ENCODE measurements around the gene IPO11.
"Not testable (repeated sequence)": the region's sequence is repeated elsewhere in the genome, so short reads cannot be mapped to it uniquely, and the experiment has no call there.

IPO11 gene

GRCh38 chr5:62499756-62500155, 87.2 kb downstream of the IPO11 start:
- no peak overlapping the region for H2AFZ ChIP-seq
- no peak overlapping the region for H3K4me3 ChIP-seq (ENCODE audit: low read depth, low read length)
- no peaks in the 10 kb centered on the region for H3K4me1 ChIP-seq
- no peak overlapping the region for H3K9ac ChIP-seq
- no peaks in the 10 kb centered on the region for H3K79me2 ChIP-seq
- no peaks in the 10 kb centered on the region for H3K36me3 ChIP-seq (ENCODE audit: control insufficient read depth, insufficient read depth, low read length)
- H3K27ac ChIP-seq: no peak overlapping the region
- H3K4me2 ChIP-seq (ENCODE audit: low read length): no peak overlapping the region
- no peak for TF ChIP-seq CTCF (IDR thresholded peaks at IDR 0.05)
- no peaks in the 10 kb centered on the region for H3K27me3 ChIP-seq (ENCODE audit: control insufficient read depth, insufficient read depth, low read length)
- H3K9me3 ChIP-seq (ENCODE audit: control insufficient read depth, low read length): no peaks in the 10 kb centered on the region

- Histone ChIP-seq H3K36me3 (ENCODE audit: control insufficient read depth, insufficient read depth, low read length) (no peaks in the 10 kb centered on the region), H3K9me3 (ENCODE audit: control insufficient read depth, low read length) (no peaks in the 10 kb centered on the region), H3K4me3 (ENCODE audit: low read depth, low read length) (no peak overlapping the region), H3K79me2 (no peaks in the 10 kb centered on the region), H3K4me1 (no peaks in the 10 kb centered on the region), H3K27ac (no peak overlapping the region), H2AFZ (no peak overlapping the region), H3K27me3 (ENCODE audit: control insufficient read depth, insufficient read depth, low read length) (no peaks in the 10 kb centered on the region), H3K4me2 (ENCODE audit: low read length) (no peak overlapping the region), H3K9ac (no peak overlapping the region)
- TF ChIP-seq CTCF (IDR thresholded peaks at IDR 0.05): no peak
These were observed 90.0 kb downstream of the IPO11 start for GRCh38 chr5:62502456-62503101.

GRCh38 chr5:62504129-62504528, 91.6 kb downstream of the IPO11 start:
- Histone ChIP-seq H3K79me2 (no peaks in the 10 kb centered on the region), H3K27ac (no peak overlapping the region), H3K9ac (no peak overlapping the region), H3K4me1 (no peaks in the 10 kb centered on the region), H3K27me3 (ENCODE audit: control insufficient read depth, insufficient read depth, low read length) (no peaks in the 10 kb centered on the region), H3K4me2 (ENCODE audit: low read length) (no peak overlapping the region), H3K9me3 (ENCODE audit: control insufficient read depth, low read length) (no peaks in the 10 kb centered on the region), H3K4me3 (ENCODE audit: low read depth, low read length) (no peak overlapping the region), H3K36me3 (ENCODE audit: control insufficient read depth, insufficient read depth, low read length) (no peaks in the 10 kb centered on the region), H2AFZ (no peak overlapping the region)
- TF ChIP-seq CTCF (IDR thresholded peaks at IDR 0.05): no peak

GRCh38 chr5:62506659-62507460, 94.3 kb downstream of the IPO11 start:
- no peak overlapping the region for H3K4me3 ChIP-seq (ENCODE audit: low read depth, low read length)
- no peaks in the 10 kb centered on the region for H3K36me3 ChIP-seq (ENCODE audit: control insufficient read depth, insufficient read depth, low read length)
- H3K4me1 ChIP-seq: no peaks in the 10 kb centered on the region
- H3K9ac ChIP-seq: no peak overlapping the region
- H3K4me2 ChIP-seq (ENCODE audit: low read length): no peak overlapping the region
- TF ChIP-seq CTCF (IDR thresholded peaks at IDR 0.05): no peak
- no peaks in the 10 kb centered on the region for H3K27me3 ChIP-seq (ENCODE audit: control insufficient read depth, insufficient read depth, low read length)
- no peaks in the 10 kb centered on the region for H3K79me2 ChIP-seq
- H3K9me3 ChIP-seq (ENCODE audit: control insufficient read depth, low read length): no peaks in the 10 kb centered on the region
- H3K27ac ChIP-seq: no peak overlapping the region
- no peak overlapping the region for H2AFZ ChIP-seq

- H3K4me1 ChIP-seq; H3K27me3 ChIP-seq (ENCODE audit: control insufficient read depth, insufficient read depth, low read length); H2AFZ ChIP-seq; H3K4me2 ChIP-seq (ENCODE audit: low read length); H3K36me3 ChIP-seq (ENCODE audit: control insufficient read depth, insufficient read depth, low read length); H3K27ac ChIP-seq; H3K79me2 ChIP-seq; H3K4me3 ChIP-seq (ENCODE audit: low read depth, low read length); H3K9ac ChIP-seq; H3K9me3 ChIP-seq (ENCODE audit: control insufficient read depth, low read length): not testable (repeated sequence)
These were observed 96.2 kb downstream of the IPO11 start for GRCh38 chr5:62508760-62509159.

Measured in parathyroid adenoma (tissue), 2 donors.